Measurements from ENCODE around the gene LGALS4.

The LGALS4 gene

GRCh38 chr19:38840583-38840968, 27.8 kb upstream of the LGALS4 start:
- Histone ChIP-seq H3K27me3 (ENCODE audit: control insufficient read depth, insufficient read depth, low read length) (no peaks in the 10 kb centered on the region), H3K4me3 (ENCODE audit: low read length) (no peak overlapping the region), H3K36me3 (ENCODE audit: control insufficient read depth, insufficient read depth, low read length) (peaks cover 80% of the 10 kb centered on the region), H3K27ac (ENCODE audit: low read depth, low read length) (no peak overlapping the region), H3K4me1 (ENCODE audit: control insufficient read depth, insufficient read depth, low read length) (no peaks in the 10 kb centered on the region), H3K9ac (ENCODE audit: low read length) (no peak overlapping the region)

DNA sequence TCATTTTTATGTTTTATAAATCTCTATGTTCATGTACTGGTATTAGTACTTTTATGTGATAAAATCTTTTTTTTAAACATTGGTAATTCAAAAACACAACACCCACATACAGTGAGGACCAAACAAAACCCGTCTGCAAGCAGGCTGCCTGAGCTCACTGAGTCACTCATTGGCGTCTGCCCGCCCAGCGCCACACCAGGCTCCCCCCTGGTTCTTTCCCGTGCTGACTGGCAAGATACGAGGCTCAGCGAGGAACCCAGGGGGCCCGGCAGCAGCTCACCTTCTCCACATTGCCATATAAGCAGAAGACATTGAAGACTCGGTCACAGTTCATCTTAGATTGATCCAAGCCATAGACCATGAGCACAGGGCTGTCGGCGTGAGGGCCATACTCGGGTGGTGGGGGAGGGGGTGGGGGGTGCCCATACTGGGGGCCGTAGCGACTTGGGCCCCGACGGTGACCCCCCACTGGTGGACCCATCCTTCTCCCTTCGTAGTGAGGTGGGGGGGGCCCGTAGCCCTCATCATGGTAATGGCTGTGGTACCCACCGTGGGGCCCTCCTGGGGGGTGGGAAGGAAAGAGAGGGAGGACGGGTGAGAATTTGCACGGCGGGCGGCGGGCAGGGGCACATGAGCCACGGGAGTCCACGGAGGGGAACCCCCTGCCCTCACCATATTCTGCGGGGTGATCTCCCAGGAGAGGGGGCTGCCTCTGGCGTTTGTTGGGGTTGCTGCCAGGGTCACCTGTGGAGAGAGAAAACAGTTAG, 27.3 kb upstream of the LGALS4 start:
- Histone ChIP-seq H3K4me3 (ENCODE audit: low read length) (no peak overlapping the region), H3K36me3 (ENCODE audit: control insufficient read depth, insufficient read depth, low read length) (peaks cover 74% of the 10 kb centered on the region), H3K9ac (ENCODE audit: low read length) (no peak overlapping the region), H3K4me1 (ENCODE audit: control insufficient read depth, insufficient read depth, low read length) (no peaks in the 10 kb centered on the region), H3K27ac (ENCODE audit: low read depth, low read length) (no peak overlapping the region), H3K27me3 (ENCODE audit: control insufficient read depth, insufficient read depth, low read length) (no peaks in the 10 kb centered on the region)

GRCh38 chr19:38838986-38839761, 26.4 kb upstream of the LGALS4 start:
- Histone ChIP-seq H3K27me3 (ENCODE audit: control insufficient read depth, insufficient read depth, low read length) (no peaks in the 10 kb centered on the region), H3K4me3 (ENCODE audit: low read length) (no peak overlapping the region), H3K4me1 (ENCODE audit: control insufficient read depth, insufficient read depth, low read length) (no peaks in the 10 kb centered on the region), H3K27ac (ENCODE audit: low read depth, low read length) (no peak overlapping the region), H3K36me3 (ENCODE audit: control insufficient read depth, insufficient read depth, low read length) (peaks cover 66% of the 10 kb centered on the region), H3K9ac (ENCODE audit: low read length) (no peak overlapping the region)

GRCh38 chr19:38838208-38838985, 25.7 kb upstream of the LGALS4 start:
- H3K4me3 ChIP-seq (ENCODE audit: low read length): no peak overlapping the region
- H3K27ac ChIP-seq (ENCODE audit: low read depth, low read length): no peak overlapping the region
- H3K36me3 ChIP-seq (ENCODE audit: control insufficient read depth, insufficient read depth, low read length): peaks cover 58% of the 10 kb centered on the region
- H3K27me3 ChIP-seq (ENCODE audit: control insufficient read depth, insufficient read depth, low read length): no peaks in the 10 kb centered on the region
- H3K9ac ChIP-seq (ENCODE audit: low read length): no peak overlapping the region
- H3K4me1 ChIP-seq (ENCODE audit: control insufficient read depth, insufficient read depth, low read length): no peaks in the 10 kb centered on the region

DNA sequence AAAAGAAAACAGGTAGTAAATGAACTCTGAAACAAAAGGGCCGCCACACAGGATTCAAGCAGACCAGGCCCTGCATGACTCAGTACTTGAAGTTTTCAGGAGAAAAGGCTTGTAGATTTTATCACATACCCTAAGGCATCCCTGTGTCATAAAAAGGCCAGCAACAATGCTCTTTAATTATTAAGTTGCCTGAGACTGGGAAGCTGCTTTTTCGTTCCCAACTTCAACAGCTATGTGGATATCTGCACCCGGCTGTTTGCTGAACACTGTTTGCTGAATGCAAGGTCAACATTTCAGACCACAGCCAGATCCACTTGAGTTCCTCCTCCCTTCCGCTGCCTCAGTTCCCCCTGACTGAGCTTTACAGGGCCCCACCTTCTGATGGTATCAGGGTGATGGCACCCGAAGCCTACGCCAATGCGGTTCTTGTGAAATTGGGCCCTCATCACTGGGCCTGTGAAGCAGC, 24.9 kb upstream of the LGALS4 start:
- no peaks in the 10 kb centered on the region for H3K4me1 ChIP-seq (ENCODE audit: control insufficient read depth, insufficient read depth, low read length)

GRCh38 chr19:38836983-38837626, 24.4 kb upstream of the LGALS4 start:
- Histone ChIP-seq H3K4me1 (ENCODE audit: control insufficient read depth, insufficient read depth, low read length) (peaks cover 2% of the 10 kb centered on the region), H3K27ac (ENCODE audit: low read depth, low read length) (no peak overlapping the region), H3K27me3 (ENCODE audit: control insufficient read depth, insufficient read depth, low read length) (no peaks in the 10 kb centered on the region), H3K4me3 (ENCODE audit: low read length) (no peak overlapping the region), H3K9ac (ENCODE audit: low read length) (no peak overlapping the region), H3K36me3 (ENCODE audit: control insufficient read depth, insufficient read depth, low read length) (peaks cover 46% of the 10 kb centered on the region)

More for the DNA sequence above, 24.9 kb upstream of the LGALS4 start:
- Histone ChIP-seq H3K4me3 (ENCODE audit: low read length) (no peak overlapping the region), H3K36me3 (ENCODE audit: control insufficient read depth, insufficient read depth, low read length) (peaks cover 51% of the 10 kb centered on the region), H3K27ac (ENCODE audit: low read depth, low read length) (no peak overlapping the region), H3K9ac (ENCODE audit: low read length) (no peak overlapping the region), H3K27me3 (ENCODE audit: control insufficient read depth, insufficient read depth, low read length) (no peaks in the 10 kb centered on the region)

- Histone ChIP-seq H3K27me3 (ENCODE audit: control insufficient read depth, insufficient read depth, low read length) (no peaks in the 10 kb centered on the region), H3K9ac (ENCODE audit: low read length) (no peak overlapping the region), H3K36me3 (ENCODE audit: control insufficient read depth, insufficient read depth, low read length) (peaks cover 41% of the 10 kb centered on the region), H3K4me3 (ENCODE audit: low read length) (no peak overlapping the region), H3K4me1 (ENCODE audit: control insufficient read depth, insufficient read depth, low read length) (peaks cover 4% of the 10 kb centered on the region), H3K27ac (ENCODE audit: low read depth, low read length) (no peak overlapping the region)
These were observed 23.6 kb upstream of the LGALS4 start for GRCh38 chr19:38836159-38836982.

GRCh38 chr19:38834590-38834989, 21.8 kb upstream of the LGALS4 start:
- no peak overlapping the region for H3K4me3 ChIP-seq (ENCODE audit: low read length)
- H3K4me1 ChIP-seq (ENCODE audit: control insufficient read depth, insufficient read depth, low read length): peaks cover 7% of the 10 kb centered on the region
- H3K27me3 ChIP-seq (ENCODE audit: control insufficient read depth, insufficient read depth, low read length): no peaks in the 10 kb centered on the region
- H3K36me3 ChIP-seq (ENCODE audit: control insufficient read depth, insufficient read depth, low read length): peaks cover 34% of the 10 kb centered on the region
- H3K27ac ChIP-seq (ENCODE audit: low read depth, low read length): no peak overlapping the region
- H3K9ac ChIP-seq (ENCODE audit: low read length): no peak overlapping the region

DNA sequence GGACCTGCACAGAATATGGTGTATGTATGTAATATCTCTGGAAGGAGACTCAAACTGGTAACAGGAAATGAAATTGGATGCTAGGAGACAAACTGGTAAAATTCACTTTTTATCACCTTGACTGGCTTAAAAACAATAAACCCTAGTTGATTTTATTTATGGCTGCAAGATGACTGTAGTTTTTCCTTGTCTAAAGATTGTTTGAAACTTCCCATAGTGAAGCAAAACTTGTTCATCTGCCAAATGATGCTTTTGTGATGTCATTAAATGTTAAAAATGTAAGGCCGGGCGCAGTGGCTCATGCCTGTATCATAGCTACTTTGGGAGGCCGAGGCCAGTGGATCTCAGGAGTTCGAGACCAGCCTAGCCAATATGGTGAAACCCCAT, 21.4 kb upstream of the LGALS4 start:
- Histone ChIP-seq H3K36me3 (ENCODE audit: control insufficient read depth, insufficient read depth, low read length) (peaks cover 29% of the 10 kb centered on the region), H3K27me3 (ENCODE audit: control insufficient read depth, insufficient read depth, low read length) (no peaks in the 10 kb centered on the region), H3K27ac (ENCODE audit: low read depth, low read length) (no peak overlapping the region), H3K4me3 (ENCODE audit: low read length) (no peak overlapping the region), H3K4me1 (ENCODE audit: control insufficient read depth, insufficient read depth, low read length) (peaks cover 7% of the 10 kb centered on the region), H3K9ac (ENCODE audit: low read length) (no peak overlapping the region)

GRCh38 chr19:38833092-38833425, 20.3 kb upstream of the LGALS4 start:
- H3K9ac ChIP-seq (ENCODE audit: low read length): no peak overlapping the region
- H3K27me3 ChIP-seq (ENCODE audit: control insufficient read depth, insufficient read depth, low read length): no peaks in the 10 kb centered on the region
- H3K27ac ChIP-seq (ENCODE audit: low read depth, low read length): peak overlapping the region; percentile 19
- H3K4me1 ChIP-seq (ENCODE audit: control insufficient read depth, insufficient read depth, low read length): peaks cover 7% of the 10 kb centered on the region
- peaks cover 21% of the 10 kb centered on the region for H3K36me3 ChIP-seq (ENCODE audit: control insufficient read depth, insufficient read depth, low read length)
- H3K4me3 ChIP-seq (ENCODE audit: low read length): no peak overlapping the region

DNA sequence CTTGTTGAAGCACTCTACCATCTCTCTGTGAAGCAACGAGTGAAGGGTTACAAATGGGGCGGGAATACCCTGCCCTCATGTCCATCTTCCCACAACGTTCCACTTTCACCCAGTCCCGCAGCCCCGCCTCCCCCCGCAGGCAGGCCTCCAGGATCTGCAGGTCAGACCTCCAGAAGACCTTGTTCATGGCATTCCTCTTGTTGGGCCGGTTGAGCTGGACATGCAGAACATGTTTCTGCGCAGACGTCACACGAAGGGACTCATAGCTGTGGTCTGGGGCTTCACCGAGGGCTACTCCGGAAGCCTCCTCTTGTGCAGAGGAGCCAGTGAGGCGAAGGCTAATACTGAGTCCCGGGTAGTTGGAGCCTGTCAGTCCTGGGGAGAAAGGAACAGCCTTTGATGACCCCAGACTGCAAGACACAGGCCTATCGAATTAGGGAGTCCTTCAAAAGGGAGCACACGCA, 18.4 kb upstream of the LGALS4 start:
- peaks cover 7% of the 10 kb centered on the region for H3K4me1 ChIP-seq (ENCODE audit: control insufficient read depth, insufficient read depth, low read length)
- H3K9ac ChIP-seq (ENCODE audit: low read length): peak overlapping the region; percentile 91
- H3K27me3 ChIP-seq (ENCODE audit: control insufficient read depth, insufficient read depth, low read length): no peaks in the 10 kb centered on the region
- H3K4me3 ChIP-seq (ENCODE audit: low read length): peak overlapping the region; percentile 88
- H3K36me3 ChIP-seq (ENCODE audit: control insufficient read depth, insufficient read depth, low read length): peaks cover 8% of the 10 kb centered on the region
- peak overlapping the region; percentile 94 for H3K27ac ChIP-seq (ENCODE audit: low read depth, low read length)
